Dendritic cell treated with granulocyte-macrophage colony-stimulating factor and Interleukin-4, amounts not matched to agents 40 ng/mL and 50 ng/mL, for 4 days (primary cell): ENCODE measurements around the gene MACF1.
A peak's percentile ranks its signal among the peaks of the same experiment; 100 is the strongest.

Experiments
- H3K27ac Mint-ChIP-seq: one replicate; pipeline ENCODE4 v1.8.0; 2022; ENCODE audit warnings: mild to moderate bottlenecking, mixed read lengths
- H3K27me3 Mint-ChIP-seq: one replicate; pipeline ENCODE4 v1.8.0; 2022; ENCODE audit warnings: mild to moderate bottlenecking, mixed read lengths
- H3K36me3 Mint-ChIP-seq: one replicate; pipeline ENCODE4 v1.8.0; 2022; ENCODE audit warnings: low read depth, mixed read lengths
- H3K4me1 Mint-ChIP-seq: one replicate; pipeline ENCODE4 v1.8.0; 2022; ENCODE audit warnings: low read depth, mixed read lengths
- H3K4me3 Mint-ChIP-seq: one replicate; pipeline ENCODE4 v1.8.0; 2022; ENCODE audit warnings: mild to moderate bottlenecking, moderate library complexity, mixed read lengths
- H3K9me3 Mint-ChIP-seq: one replicate; pipeline ENCODE4 v1.8.0; 2022; ENCODE audit warnings: mixed read lengths
- intact Hi-C: fragments of 100-400 bp; cut with micrococcal nuclease; formaldehyde crosslinking; loops from one replicate; pipeline ENCODE4 v1.15.0; 2022

MACF1 gene

DNA sequence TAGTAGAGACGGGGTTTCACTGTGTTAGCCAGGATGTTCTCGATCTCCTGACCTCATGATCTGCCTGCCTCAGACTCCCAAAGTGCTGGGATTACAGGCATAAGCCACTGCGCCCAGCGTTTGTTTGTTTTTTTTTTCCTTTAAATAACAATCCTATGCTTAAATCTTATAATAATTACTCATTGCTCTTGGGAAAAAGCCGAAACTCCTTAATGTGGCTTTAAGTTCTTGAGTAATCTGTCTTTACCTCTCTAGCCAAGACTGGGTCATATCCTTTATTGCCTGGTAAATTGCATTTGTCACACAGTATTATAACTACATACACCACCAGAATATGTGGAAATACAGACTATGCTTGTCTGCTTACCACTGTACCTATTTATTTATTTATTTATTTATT lies 97.1 kb downstream of the MACF1 start:
- H3K9me3 Mint-ChIP-seq, result no peaks in the 10 kb centered on the region
- H3K4me1 Mint-ChIP-seq, result no peaks in the 10 kb centered on the region
- H3K27ac Mint-ChIP-seq, result no peak overlapping the region
- intact Hi-C loops, result no loop called here
- no peaks in the 10 kb centered on the region for H3K27me3 Mint-ChIP-seq
- H3K4me3 Mint-ChIP-seq, result no peak overlapping the region
- H3K36me3 Mint-ChIP-seq, result peaks cover 95% of the 10 kb centered on the region

- H3K36me3 Mint-ChIP-seq, result peaks cover 93% of the 10 kb centered on the region
- H3K27me3 Mint-ChIP-seq, result no peaks in the 10 kb centered on the region
- peaks cover 6% of the 10 kb centered on the region for H3K4me1 Mint-ChIP-seq
- intact Hi-C loops, result no loop called here
- no peaks in the 10 kb centered on the region for H3K9me3 Mint-ChIP-seq
- H3K4me3 Mint-ChIP-seq, result no peak overlapping the region
- H3K27ac Mint-ChIP-seq, result no peak overlapping the region
Observed at GRCh38 chr1:39305555-39305954, 101.1 kb downstream of the MACF1 start.

- no peaks in the 10 kb centered on the region for H3K9me3 Mint-ChIP-seq
- intact Hi-C loops, result no loop called here
- H3K4me1 Mint-ChIP-seq, result peaks cover 6% of the 10 kb centered on the region
- no peaks in the 10 kb centered on the region for H3K27me3 Mint-ChIP-seq
- H3K27ac Mint-ChIP-seq, result peak overlapping the region; percentile 15
- peaks cover 94% of the 10 kb centered on the region for H3K36me3 Mint-ChIP-seq
- H3K4me3 Mint-ChIP-seq, result no peak overlapping the region
Observed at GRCh38 chr1:39310015-39310414, 105.5 kb downstream of the MACF1 start.

GRCh38 chr1:39310691-39311090 lies 106.2 kb downstream of the MACF1 start:
- H3K27me3 Mint-ChIP-seq, result no peaks in the 10 kb centered on the region

DNA sequence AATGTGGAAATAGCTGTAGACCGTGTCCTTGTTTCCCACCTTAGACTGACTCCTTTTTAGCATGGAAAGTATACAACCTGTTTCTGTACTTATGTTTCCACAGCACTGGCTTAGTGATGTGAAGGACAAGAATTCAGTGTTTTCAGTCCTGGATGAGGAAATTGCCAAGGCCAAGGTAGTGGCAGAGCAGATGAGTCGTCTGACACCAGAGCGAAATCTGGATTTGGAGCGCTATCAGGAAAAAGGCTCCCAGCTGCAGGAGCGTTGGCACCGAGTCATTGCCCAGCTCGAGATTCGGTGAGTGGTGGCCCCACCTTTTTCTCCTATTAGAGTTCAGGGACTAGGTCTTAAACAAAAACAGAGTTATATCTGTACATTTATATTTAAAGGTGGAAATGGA lies 112.6 kb downstream of the MACF1 start:
- Mint-ChIP-seq H3K27ac (no peak overlapping the region), H3K27me3 (no peaks in the 10 kb centered on the region), H3K4me1 (no peaks in the 10 kb centered on the region), H3K4me3 (no peak overlapping the region), H3K9me3 (no peaks in the 10 kb centered on the region), H3K36me3 (peaks cover 98% of the 10 kb centered on the region)
- intact Hi-C loops, result no loop called here

More at GRCh38 chr1:39310691-39311090, 106.2 kb downstream of the MACF1 start:
- H3K4me1 Mint-ChIP-seq, result peaks cover 6% of the 10 kb centered on the region
- H3K27ac Mint-ChIP-seq, result no peak overlapping the region
- intact Hi-C loops, result no loop called here
- peaks cover 94% of the 10 kb centered on the region for H3K36me3 Mint-ChIP-seq
- H3K9me3 Mint-ChIP-seq, result no peaks in the 10 kb centered on the region
- no peak overlapping the region for H3K4me3 Mint-ChIP-seq

GRCh38 chr1:39317910-39318633 lies 113.6 kb downstream of the MACF1 start:
- H3K27me3 Mint-ChIP-seq, result no peaks in the 10 kb centered on the region
- H3K4me1 Mint-ChIP-seq, result no peaks in the 10 kb centered on the region
- H3K36me3 Mint-ChIP-seq, result peaks cover 97% of the 10 kb centered on the region
- intact Hi-C loops, result no loop called here
- no peaks in the 10 kb centered on the region for H3K9me3 Mint-ChIP-seq
- no peak overlapping the region for H3K4me3 Mint-ChIP-seq
- H3K27ac Mint-ChIP-seq, result no peak overlapping the region

DNA sequence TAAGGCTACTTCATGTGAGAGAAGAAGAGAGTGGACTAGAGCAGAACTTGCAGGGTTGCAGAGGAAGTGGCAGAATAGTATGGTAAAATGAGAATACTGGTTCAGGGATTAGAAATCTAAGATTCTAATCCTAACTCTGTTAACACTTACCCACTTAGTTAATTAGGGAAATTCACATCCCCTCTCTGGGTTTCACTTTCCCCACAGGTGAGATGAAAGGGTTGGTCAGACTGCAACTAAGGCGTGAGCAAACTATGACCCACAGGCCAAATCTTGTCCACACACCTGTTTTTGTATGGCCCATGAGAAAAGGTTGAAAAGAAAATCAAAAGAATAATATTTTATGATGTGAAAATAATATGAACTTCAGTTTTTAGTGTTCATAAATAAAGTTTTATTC lies 117.5 kb downstream of the MACF1 start:
- H3K4me1 Mint-ChIP-seq, result no peaks in the 10 kb centered on the region
- H3K4me3 Mint-ChIP-seq, result no peak overlapping the region
- H3K36me3 Mint-ChIP-seq, result peaks cover 59% of the 10 kb centered on the region
- intact Hi-C loops, result no loop called here
- H3K27ac Mint-ChIP-seq, result no peak overlapping the region
- no peaks in the 10 kb centered on the region for H3K27me3 Mint-ChIP-seq
- no peaks in the 10 kb centered on the region for H3K9me3 Mint-ChIP-seq

DNA sequence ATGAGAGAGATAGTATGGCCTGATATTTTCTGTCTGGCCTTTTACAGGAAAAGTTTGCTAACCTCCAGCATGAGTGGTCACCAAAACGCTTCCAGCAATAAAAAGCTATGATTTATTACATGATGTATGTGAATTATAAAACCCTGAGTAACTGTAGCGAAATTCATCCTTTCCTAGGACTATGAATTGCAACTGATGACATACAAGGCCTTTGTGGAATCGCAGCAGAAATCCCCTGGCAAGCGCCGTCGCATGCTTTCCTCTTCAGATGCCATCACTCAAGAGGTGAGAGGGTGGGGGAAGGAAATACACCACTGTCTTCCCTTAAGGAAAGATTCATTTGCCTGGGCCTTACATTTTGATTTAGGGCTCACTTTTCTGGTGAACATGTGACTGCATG lies 117.9 kb downstream of the MACF1 start:
- intact Hi-C loops, result no loop called here
- Mint-ChIP-seq H3K36me3 (peaks cover 54% of the 10 kb centered on the region), H3K27ac (no peak overlapping the region), H3K27me3 (no peaks in the 10 kb centered on the region), H3K4me3 (no peak overlapping the region), H3K4me1 (no peaks in the 10 kb centered on the region), H3K9me3 (no peaks in the 10 kb centered on the region)

GRCh38 chr1:39324888-39325287 lies 120.4 kb downstream of the MACF1 start:
- intact Hi-C loops, result no loop called here
- Mint-ChIP-seq H3K36me3 (peaks cover 38% of the 10 kb centered on the region), H3K27me3 (no peaks in the 10 kb centered on the region)

DNA sequence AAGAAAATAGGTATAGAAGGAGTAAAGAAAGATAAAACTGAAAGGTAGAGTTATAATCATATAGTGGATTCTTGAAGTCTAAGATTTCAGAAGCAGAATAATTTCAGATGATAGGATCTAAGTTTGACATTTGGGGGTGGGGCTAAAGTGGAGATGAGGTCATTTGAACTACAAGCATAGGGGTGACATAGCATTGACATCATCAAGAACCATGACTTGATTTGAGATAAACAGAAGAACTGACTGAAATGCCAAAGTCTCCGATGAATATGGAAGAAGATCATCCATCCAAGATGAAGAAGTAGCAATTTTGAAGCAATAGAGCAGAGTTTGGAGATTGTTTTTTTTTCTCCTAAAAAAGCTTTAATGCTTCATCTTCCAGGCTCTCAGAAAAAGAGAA lies 122.3 kb downstream of the MACF1 start:
- intact Hi-C loops, result no loop called here
- Mint-ChIP-seq H3K4me1 (no peaks in the 10 kb centered on the region), H3K9me3 (no peaks in the 10 kb centered on the region), H3K4me3 (no peak overlapping the region), H3K27ac (no peak overlapping the region), H3K27me3 (no peaks in the 10 kb centered on the region), H3K36me3 (peaks cover 34% of the 10 kb centered on the region)

More at GRCh38 chr1:39324888-39325287, 120.4 kb downstream of the MACF1 start:
- Mint-ChIP-seq H3K9me3 (no peaks in the 10 kb centered on the region), H3K4me3 (no peak overlapping the region), H3K4me1 (no peaks in the 10 kb centered on the region), H3K27ac (no peak overlapping the region)

DNA sequence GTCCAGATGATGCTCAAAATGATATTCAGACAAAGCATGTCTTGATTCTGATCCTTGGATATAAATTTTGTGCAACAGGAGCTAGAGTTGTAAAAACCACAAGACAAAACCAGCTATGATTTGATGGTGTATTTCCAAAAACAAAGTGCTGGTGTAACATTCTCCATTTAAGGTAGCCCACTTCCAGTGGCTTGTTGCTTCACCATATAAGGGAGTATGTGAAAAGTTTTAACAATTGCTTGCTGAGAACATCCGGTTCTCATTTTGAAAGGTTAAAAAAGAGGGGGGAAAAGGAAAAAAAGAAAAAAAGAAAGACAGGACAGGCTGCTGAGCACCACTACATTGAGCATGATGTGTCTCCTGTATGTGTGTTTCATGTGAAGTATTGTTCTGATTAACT lies 123.6 kb downstream of the MACF1 start:
- Mint-ChIP-seq H3K9me3 (no peaks in the 10 kb centered on the region), H3K27ac (no peak overlapping the region), H3K36me3 (peaks cover 35% of the 10 kb centered on the region), H3K27me3 (no peaks in the 10 kb centered on the region), H3K4me1 (no peaks in the 10 kb centered on the region), H3K4me3 (no peak overlapping the region)
- intact Hi-C loops, result no loop called here

DNA sequence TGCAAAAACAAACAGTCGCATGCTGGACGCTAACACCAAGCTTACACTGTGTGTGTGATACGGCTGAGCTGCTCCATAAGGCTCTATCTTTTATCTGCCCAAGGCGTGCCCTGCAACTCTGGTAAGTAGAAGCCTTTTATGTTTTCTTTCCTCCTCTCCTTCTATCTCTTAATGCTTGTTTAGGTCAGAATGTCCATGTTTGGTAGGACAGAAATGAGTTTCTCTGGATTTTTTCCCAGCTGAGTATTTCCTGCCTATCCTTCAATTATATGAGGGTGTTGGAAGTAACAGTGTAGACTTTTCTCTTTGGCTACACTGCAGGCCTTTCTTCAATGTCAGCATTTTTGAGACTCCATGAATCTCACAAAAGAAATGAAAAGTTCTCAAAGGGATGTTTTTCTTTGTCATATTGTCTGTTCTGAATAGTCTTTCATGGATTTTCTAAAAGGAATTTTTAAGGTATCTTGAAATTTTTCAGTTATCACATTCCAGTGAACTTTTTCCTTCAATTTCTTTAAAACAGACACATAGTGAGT lies 124.2 kb downstream of the MACF1 start:
- Mint-ChIP-seq H3K4me3 (no peak overlapping the region), H3K36me3 (peaks cover 40% of the 10 kb centered on the region), H3K27me3 (no peaks in the 10 kb centered on the region), H3K9me3 (no peaks in the 10 kb centered on the region), H3K4me1 (peaks cover 2% of the 10 kb centered on the region), H3K27ac (no peak overlapping the region)
- intact Hi-C loops, result no loop called here

DNA sequence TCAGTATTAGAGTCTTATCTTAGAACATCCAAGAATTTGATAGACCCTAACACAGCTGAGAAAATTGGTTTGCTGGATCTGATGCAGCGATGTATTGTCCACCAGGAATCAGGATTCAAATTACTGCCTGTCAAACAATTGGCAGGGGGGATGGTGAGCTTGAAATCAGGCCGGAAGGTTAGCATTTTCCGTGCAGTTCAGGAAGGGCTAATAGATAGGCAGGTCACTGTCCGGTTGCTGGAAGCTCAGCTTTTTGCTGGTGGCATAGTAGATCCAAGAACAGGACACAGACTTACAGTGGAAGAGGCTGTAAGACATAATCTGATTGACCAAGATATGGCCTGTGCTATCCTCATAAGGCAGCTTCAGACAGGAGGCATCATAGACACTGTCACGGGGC lies 127.2 kb downstream of the MACF1 start:
- H3K9me3 Mint-ChIP-seq, result no peaks in the 10 kb centered on the region
- no peak overlapping the region for H3K27ac Mint-ChIP-seq
- H3K27me3 Mint-ChIP-seq, result no peaks in the 10 kb centered on the region
- no peak overlapping the region for H3K4me3 Mint-ChIP-seq
- intact Hi-C loops, result no loop called here
- peaks cover 66% of the 10 kb centered on the region for H3K36me3 Mint-ChIP-seq
- peaks cover 22% of the 10 kb centered on the region for H3K4me1 Mint-ChIP-seq

DNA sequence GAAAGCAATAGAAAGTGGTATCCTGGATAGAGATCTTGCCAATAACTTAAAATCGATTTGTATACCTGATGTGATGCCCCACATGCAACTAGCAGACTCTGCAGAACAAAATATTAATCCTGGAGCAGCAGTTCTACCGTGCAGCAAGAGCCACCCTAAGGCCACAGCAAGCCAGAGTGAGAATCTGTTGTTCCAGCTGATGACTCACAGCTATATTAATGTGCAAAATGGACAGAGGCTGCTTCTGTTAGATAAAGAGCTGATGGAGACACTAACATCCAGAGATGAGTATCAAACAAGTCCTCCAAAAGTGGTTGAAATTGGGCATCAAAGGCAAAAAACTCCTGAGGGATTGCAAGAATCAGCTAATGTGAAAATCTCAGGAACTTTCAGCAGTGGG lies 127.8 kb downstream of the MACF1 start:
- Mint-ChIP-seq H3K4me3 (no peak overlapping the region), H3K27ac (no peak overlapping the region), H3K27me3 (no peaks in the 10 kb centered on the region), H3K4me1 (peaks cover 22% of the 10 kb centered on the region), H3K9me3 (no peaks in the 10 kb centered on the region), H3K36me3 (peaks cover 73% of the 10 kb centered on the region)
- intact Hi-C loops, result no loop called here

- Mint-ChIP-seq H3K27me3 (no peaks in the 10 kb centered on the region), H3K4me1 (peaks cover 22% of the 10 kb centered on the region), H3K4me3 (no peak overlapping the region), H3K9me3 (no peaks in the 10 kb centered on the region), H3K27ac (no peak overlapping the region), H3K36me3 (peaks cover 78% of the 10 kb centered on the region)
- intact Hi-C loops, result no loop called here
Observed at GRCh38 chr1:39332828-39333227, 128.3 kb downstream of the MACF1 start.
